Natural killer cell (primary cell): ENCODE data around the gene MBNL3. TPM values are rescaled to one million over a fixed set of nuclear protein-coding genes. Genes with fewer than 3 reads are reported as not detected.

Experiments
- ATAC-seq, 3 donors: fragments of 150-1000 bp in 2 of 3; fragments of 200-7000 bp in 1 of 3; cut with Tn5 transposase; 1 replicate in 1 of 3; 2 replicates in 2 of 3; pipeline ENCODE4 v1.10.0; 2021; ENCODE audit warnings: mild to moderate bottlenecking in 2 of 3, moderate library complexity in 2 of 3
- DNase-seq, 2 donors: peaks; one replicate each; pipeline versions ENCODE4 v3.0.0 to v3.0.0-alpha.2; 2013 to 2021; ENCODE audit warnings: mixed read lengths in 1 of 2
- H3K27ac ChIP-seq: one replicate; pipeline ENCODE4 v1.5.1; 2013; ENCODE audit warnings: mild to moderate bottlenecking, low read length
- H3K27me3 ChIP-seq: one replicate; pipeline ENCODE4 v1.6.1; 2013; ENCODE audit warnings: low read length; ENCODE audit not compliant: control insufficient read depth, insufficient read depth
- H3K36me3 ChIP-seq: one replicate; pipeline ENCODE4 v1.6.1; 2013; ENCODE audit warnings: low read length; ENCODE audit not compliant: control insufficient read depth, insufficient read depth
- H3K4me1 ChIP-seq: one replicate; pipeline ENCODE4 v1.6.1; 2013; ENCODE audit warnings: low read length; ENCODE audit not compliant: control insufficient read depth, insufficient read depth
- H3K4me3 ChIP-seq: one replicate; pipeline ENCODE4 v1.5.1; 2013; ENCODE audit warnings: low read length
- H3K9me3 ChIP-seq: one replicate; pipeline ENCODE4 v1.6.1; 2013; ENCODE audit warnings: low read length; ENCODE audit not compliant: control insufficient read depth, insufficient read depth
- H3K27ac Mint-ChIP-seq, 2 donors: one replicate each; pipeline ENCODE4 v1.8.0; 2022; ENCODE audit warnings: mild to moderate bottlenecking in 2 of 2, mixed read lengths in 2 of 2, moderate library complexity in 1 of 2
- H3K27me3 Mint-ChIP-seq, 2 donors: one replicate each; pipeline ENCODE4 v1.8.0; 2022; ENCODE audit warnings: low read depth in 2 of 2, mixed read lengths in 2 of 2
- H3K36me3 Mint-ChIP-seq: one replicate; pipeline ENCODE4 v1.8.0; 2022; ENCODE audit warnings: mixed read lengths
- H3K4me1 Mint-ChIP-seq, 2 donors: one replicate each; pipeline ENCODE4 v1.8.0; 2022; ENCODE audit warnings: mixed read lengths in 2 of 2
- H3K4me3 Mint-ChIP-seq: one replicate; pipeline ENCODE4 v1.8.0; 2022; ENCODE audit warnings: mild to moderate bottlenecking, moderate library complexity, mixed read lengths
- H3K9me3 Mint-ChIP-seq, 2 donors: one replicate each; pipeline ENCODE4 v1.8.0; 2022; ENCODE audit warnings: mixed read lengths in 2 of 2
- WGBS: methylation state at CpG from one replicate; pipeline ENCODE4 v1.1.7; 2013; ENCODE audit warnings: missing lambda C conversion rate; ENCODE audit not compliant: insufficient coverage; 5-methylcytosine and 5-hydroxymethylcytosine counted together
- intact Hi-C: fragments of 100-400 bp; cut with micrococcal nuclease; formaldehyde crosslinking; loops from one replicate; pipeline ENCODE4 v1.14.2; 2022
- total RNA-seq, 4 donors: library from RNA; stranded (reverse); fragments of 120-200 nt in 1 of 4; gene quantifications; one replicate each; pipeline versions ENCODE4 v1.2.3 to v1.2.4, GENCODE V29; 2013 to 2022
- TF ChIP-seq, protein P1 (sequence below): fragments of 200-600 bp; IDR thresholded peaks from one replicate; pipeline ENCODE4 v1.8.0; 2022; ENCODE audit warnings: antibody characterized with exemption

MBNL3 gene
- total RNA-seq, 3 donors from 2014 or later (not counting 1 experiment from before 2014, with no cell fraction given) = 55.3 to 64.3 (median 59.3) TPM

DNA sequence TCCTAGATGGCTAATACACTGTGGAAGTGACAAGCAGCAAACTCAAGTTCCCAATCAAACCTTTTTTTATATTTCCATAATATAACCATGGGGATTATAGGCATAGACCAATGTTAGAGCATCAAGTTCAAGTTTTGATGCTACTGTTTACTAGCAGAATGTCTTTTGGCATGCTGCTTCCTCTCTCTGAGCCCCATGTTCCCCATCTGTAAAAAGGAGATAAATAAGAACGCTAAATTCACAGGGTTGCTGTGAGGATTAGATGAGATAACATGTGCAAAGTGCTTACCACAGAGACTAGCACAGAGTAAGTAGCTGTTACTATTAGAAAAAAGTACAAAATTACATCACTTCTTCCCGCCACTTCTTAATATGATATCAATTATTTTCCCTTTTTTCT lies 18.0 kb downstream of the MBNL3 start:
- H3K4me3 ChIP-seq = no peak overlapping the region
- H3K36me3 ChIP-seq = no peaks in the 10 kb centered on the region
- DNase-seq = no peak
- intact Hi-C loops = no loop called here
- Mint-ChIP-seq H3K4me1 (peaks cover 13 to 17% of the 10 kb centered on the region in 2 donors), H3K9me3 (no peaks in the 10 kb centered on the region), H3K27ac (no peak overlapping the region), H3K36me3 (no peaks in the 10 kb centered on the region), H3K4me3 (no peak overlapping the region), H3K27me3 (peaks cover 0 to 18% of the 10 kb centered on the region in 2 donors)
- no peaks in the 10 kb centered on the region for H3K9me3 ChIP-seq
- TF ChIP-seq, protein P1, sequence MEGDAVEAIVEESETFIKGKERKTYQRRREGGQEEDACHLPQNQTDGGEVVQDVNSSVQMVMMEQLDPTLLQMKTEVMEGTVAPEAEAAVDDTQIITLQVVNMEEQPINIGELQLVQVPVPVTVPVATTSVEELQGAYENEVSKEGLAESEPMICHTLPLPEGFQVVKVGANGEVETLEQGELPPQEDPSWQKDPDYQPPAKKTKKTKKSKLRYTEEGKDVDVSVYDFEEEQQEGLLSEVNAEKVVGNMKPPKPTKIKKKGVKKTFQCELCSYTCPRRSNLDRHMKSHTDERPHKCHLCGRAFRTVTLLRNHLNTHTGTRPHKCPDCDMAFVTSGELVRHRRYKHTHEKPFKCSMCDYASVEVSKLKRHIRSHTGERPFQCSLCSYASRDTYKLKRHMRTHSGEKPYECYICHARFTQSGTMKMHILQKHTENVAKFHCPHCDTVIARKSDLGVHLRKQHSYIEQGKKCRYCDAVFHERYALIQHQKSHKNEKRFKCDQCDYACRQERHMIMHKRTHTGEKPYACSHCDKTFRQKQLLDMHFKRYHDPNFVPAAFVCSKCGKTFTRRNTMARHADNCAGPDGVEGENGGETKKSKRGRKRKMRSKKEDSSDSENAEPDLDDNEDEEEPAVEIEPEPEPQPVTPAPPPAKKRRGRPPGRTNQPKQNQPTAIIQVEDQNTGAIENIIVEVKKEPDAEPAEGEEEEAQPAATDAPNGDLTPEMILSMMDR = no peak
- H3K4me1 ChIP-seq = no peaks in the 10 kb centered on the region
- no peak overlapping the region for H3K27ac ChIP-seq
- no peak for ATAC-seq
- H3K27me3 ChIP-seq = no peaks in the 10 kb centered on the region
- WGBS = no CpG with 5 or more reads among the region's 2 CpGs

GRCh38 chrX:132470179-132470578 lies 18.7 kb downstream of the MBNL3 start:
- Histone ChIP-seq H3K9me3 (no peaks in the 10 kb centered on the region), H3K27me3 (no peaks in the 10 kb centered on the region), H3K36me3 (no peaks in the 10 kb centered on the region), H3K27ac (no peak overlapping the region), H3K4me3 (no peak overlapping the region), H3K4me1 (no peaks in the 10 kb centered on the region)
- Mint-ChIP-seq H3K27ac (no peak overlapping the region), H3K4me1 (peaks cover 10 to 11% of the 10 kb centered on the region in 2 donors), H3K27me3 (peaks cover 0 to 22% of the 10 kb centered on the region in 2 donors), H3K4me3 (no peak overlapping the region), H3K9me3 (no peaks in the 10 kb centered on the region), H3K36me3 (no peaks in the 10 kb centered on the region)
- no CpG with 5 or more reads among the region's 1 CpG for WGBS
- ATAC-seq = no peak
- intact Hi-C loops = no loop called here
- no peak for DNase-seq
- TF ChIP-seq, protein P1 = no peak

GRCh38 chrX:132468454-132468853 lies 20.4 kb downstream of the MBNL3 start:
- intact Hi-C loops = no loop called here
- no peaks in the 10 kb centered on the region for H3K36me3 Mint-ChIP-seq

DNA sequence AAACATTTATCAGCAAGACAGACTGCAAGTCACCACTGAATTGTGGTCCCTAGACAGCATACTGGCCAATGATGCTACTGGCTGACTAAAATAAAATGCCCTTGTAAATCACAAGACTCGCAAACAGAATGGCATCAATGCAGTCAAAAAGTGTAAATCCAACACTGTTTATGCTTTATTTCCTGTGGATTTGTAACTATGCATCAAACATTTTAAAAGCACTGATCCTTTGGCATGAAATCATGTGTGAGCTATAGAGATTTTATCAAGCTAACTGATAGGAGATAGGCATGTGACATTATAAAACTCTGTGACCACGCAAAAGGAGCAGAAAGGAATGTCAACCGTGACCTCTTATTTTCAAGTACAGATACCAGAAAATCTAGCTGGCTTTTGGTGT lies 20.8 kb downstream of the MBNL3 start:
- H3K27ac Mint-ChIP-seq = no peak overlapping the region
- intact Hi-C loops = no loop called here
- H3K36me3 Mint-ChIP-seq = no peaks in the 10 kb centered on the region
- no peak overlapping the region for H3K4me3 ChIP-seq
- no peak overlapping the region for H3K27ac ChIP-seq
- no peaks in the 10 kb centered on the region for H3K4me1 Mint-ChIP-seq
- no peaks in the 10 kb centered on the region for H3K9me3 ChIP-seq
- 100% methylated on average over 1 of the region's 3 CpGs for WGBS
- TF ChIP-seq, protein P1 = no peak
- H3K27me3 ChIP-seq = no peaks in the 10 kb centered on the region
- no peaks in the 10 kb centered on the region for H3K4me1 ChIP-seq
- DNase-seq (no peak), ATAC-seq (no peak)
- H3K4me3 Mint-ChIP-seq = no peak overlapping the region
- H3K36me3 ChIP-seq = no peaks in the 10 kb centered on the region
- H3K9me3 Mint-ChIP-seq = no peaks in the 10 kb centered on the region
- peaks cover 0 to 14% of the 10 kb centered on the region in 2 donors for H3K27me3 Mint-ChIP-seq

More at GRCh38 chrX:132468454-132468853, 20.4 kb downstream of the MBNL3 start:
- 85% methylated on average over 2 of the region's 3 CpGs for WGBS
- no peak overlapping the region for H3K4me3 Mint-ChIP-seq
- no peak overlapping the region for H3K27ac ChIP-seq
- H3K27me3 ChIP-seq = no peaks in the 10 kb centered on the region
- H3K4me1 Mint-ChIP-seq = no peaks in the 10 kb centered on the region
- H3K27ac Mint-ChIP-seq = no peak overlapping the region
- DNase-seq (no peak), ATAC-seq (no peak)
- H3K4me1 ChIP-seq = no peaks in the 10 kb centered on the region
- H3K4me3 ChIP-seq = no peak overlapping the region
- TF ChIP-seq, protein P1 = no peak
- peaks cover 0 to 14% of the 10 kb centered on the region in 2 donors for H3K27me3 Mint-ChIP-seq
- no peaks in the 10 kb centered on the region for H3K36me3 ChIP-seq
- H3K9me3 Mint-ChIP-seq = no peaks in the 10 kb centered on the region
- no peaks in the 10 kb centered on the region for H3K9me3 ChIP-seq
